Mucosa of descending colon (tissue), 3 donors: ENCODE results near the gene SPEG. TPM values are rescaled to one million over a fixed set of nuclear protein-coding genes. Genes with fewer than 3 reads are reported as not detected.

Experiments used
- ATAC-seq: fragments of 200-7000 bp; cut with Tn5 transposase; one replicate; pipeline ENCODE4 v1.9.1; 2020; ENCODE audit warnings: mild to moderate bottlenecking, moderate library complexity
- DNase-seq, 3 donors: peaks; one replicate each; pipeline ENCODE4 v3.0.0-alpha.2; 2020
- H3K36me3 ChIP-seq: fragments of 200-600 bp; one replicate; pipeline ENCODE4 v1.8.0; 2021; ENCODE audit warnings: low read depth, mild to moderate bottlenecking
- H3K4me1 ChIP-seq: fragments of 200-600 bp; one replicate; pipeline ENCODE4 v1.8.0; 2021; ENCODE audit warnings: low read depth, mild to moderate bottlenecking
- H3K4me3 ChIP-seq: fragments of 200-600 bp; one replicate; pipeline ENCODE4 v1.8.0; 2021; ENCODE audit warnings: mild to moderate bottlenecking
- H3K9me3 ChIP-seq: fragments of 200-600 bp; one replicate; pipeline ENCODE4 v1.8.0; 2021; ENCODE audit warnings: mild to moderate bottlenecking
- CTCF ChIP-seq: fragments of 200-600 bp; IDR thresholded peaks from one replicate; pipeline ENCODE4 v1.8.0; 2022; ENCODE audit warnings: antibody characterized with exemption, mild to moderate bottlenecking
- intact Hi-C, 2 donors: fragments of 100-400 bp; cut with DNase I in 1 of 2; cut with micrococcal nuclease in 1 of 2; formaldehyde crosslinking; loops; one replicate each; pipeline versions ENCODE4 v1.11.0 to v1.11.1; 2022; cut with DNase I, micrococcal nuclease
- total RNA-seq, 3 donors: library from RNA; stranded (reverse); fragmentation: NEBNext Ultra II Directional in 2 of 3; extraction: Animal tissue kit (Norgen Biotek cat#: 25700) in 2 of 3; gene quantifications; one replicate each; pipeline versions ENCODE4 v1.2.1 to v1.2.4, GENCODE V29; 2021 to 2023
- donor health status: DM: no; HTN: no; CAD: no; lungs with moderate emphysema.
- donor health status: DM: no; HTN: no; CAD: no.
- donor health status: DM: no; HTN: yes; CAD: no.

The SPEG gene
- total RNA-seq, 3 donors from 2014 or later: 7.9 to 242 (median 22.2) TPM

- ATAC-seq (peak; percentile 55), DNase-seq (peak in 1 of 3 donors; percentile 74)
- Histone ChIP-seq H3K9me3 (no peaks in the 10 kb centered on the region), H3K4me1 (peaks cover 14% of the 10 kb centered on the region), H3K4me3 (no peak overlapping the region), H3K36me3 (no peaks in the 10 kb centered on the region)
- peak; percentile 64 for TF ChIP-seq CTCF
- intact Hi-C loops: loop anchor here (5.0 to 10.0 kb wide), 2 partner anchors 124 to 132 kb away; no protein-coding TSS in a partner anchor
Observed at GRCh38 chr2:219402665-219403515, 31.8 kb upstream of the SPEG start.

GRCh38 chr2:219403861-219404260 is 30.8 kb upstream of the SPEG start:
- Histone ChIP-seq H3K9me3 (no peaks in the 10 kb centered on the region), H3K36me3 (no peaks in the 10 kb centered on the region), H3K4me3 (no peak overlapping the region), H3K4me1 (peaks cover 6% of the 10 kb centered on the region)
- intact Hi-C loops: loop anchor here (5.0 to 10.0 kb wide), 2 partner anchors 123 to 131 kb away; no protein-coding TSS in a partner anchor
- DNase-seq: no peak
- TF ChIP-seq CTCF: no peak
- no peak for ATAC-seq

- no peak for ATAC-seq
- intact Hi-C loops: loop anchor here (5.0 to 10.0 kb wide), 2 partner anchors 123 to 130 kb away; no protein-coding TSS in a partner anchor
- no peak overlapping the region for H3K4me3 ChIP-seq
Observed at GRCh38 chr2:219404291-219404910, 30.2 kb upstream of the SPEG start.

GRCh38 chr2:219404954-219405353 is 29.7 kb upstream of the SPEG start:
- Histone ChIP-seq H3K9me3 (no peaks in the 10 kb centered on the region), H3K36me3 (no peaks in the 10 kb centered on the region), H3K4me1 (no peaks in the 10 kb centered on the region), H3K4me3 (no peak overlapping the region)
- no peak for ATAC-seq
- DNase-seq: no peak
- TF ChIP-seq CTCF: no peak
- intact Hi-C loops: loop anchor here (5.0 to 10.0 kb wide), 2 partner anchors 122 to 130 kb away; no protein-coding TSS in a partner anchor

More at GRCh38 chr2:219404291-219404910, 30.2 kb upstream of the SPEG start:
- Histone ChIP-seq H3K36me3 (no peaks in the 10 kb centered on the region), H3K9me3 (no peaks in the 10 kb centered on the region), H3K4me1 (peaks cover 2% of the 10 kb centered on the region)
- DNase-seq: no peak
- no peak for TF ChIP-seq CTCF

- intact Hi-C loops: loop anchor here in 1 of 2 donors (10.0 kb wide), 1 partner anchor 129 kb away; no protein-coding TSS in a partner anchor
- ATAC-seq (peak; percentile 31), DNase-seq (no peak)
- H3K36me3 ChIP-seq: no peaks in the 10 kb centered on the region
- H3K9me3 ChIP-seq: no peaks in the 10 kb centered on the region
- no peak for TF ChIP-seq CTCF
- no peaks in the 10 kb centered on the region for H3K4me1 ChIP-seq
- no peak overlapping the region for H3K4me3 ChIP-seq
Observed at GRCh38 chr2:219405451-219405850, 29.2 kb upstream of the SPEG start.
